Stimulated activated CD4-positive, alpha-beta T cell treated with anti-CD3 and anti-CD28 coated beads, TNF-alpha, amount 100 ng/mL, for 48 hours (primary cell): ENCODE results near the gene RAF1.
"Not testable (repeated sequence)": the region's sequence is repeated elsewhere in the genome, so short reads cannot be mapped to it uniquely, and the experiment has no call there.

Experiments
- DNase-seq, 3 donors: peaks; one replicate each; pipeline ENCODE4 v3.0.0-alpha.2; 2020; ENCODE audit warnings: low read depth in 3 of 3

RAF1 gene

GRCh38 chr3:12640853-12641252 lies 23.1 kb downstream of the RAF1 start:
- not testable (repeated sequence) for DNase-seq

- DNase-seq, result no peak
These were observed 25.8 kb downstream of the RAF1 start for GRCh38 chr3:12638105-12638504.

GRCh38 chr3:12633108-12633507 lies 30.8 kb downstream of the RAF1 start:
- no peak for DNase-seq

- no peak for DNase-seq
These were observed 31.4 kb downstream of the RAF1 start for GRCh38 chr3:12632523-12632922.

- not testable (repeated sequence) for DNase-seq
These were observed 33.1 kb downstream of the RAF1 start for GRCh38 chr3:12630843-12631242.

DNA sequence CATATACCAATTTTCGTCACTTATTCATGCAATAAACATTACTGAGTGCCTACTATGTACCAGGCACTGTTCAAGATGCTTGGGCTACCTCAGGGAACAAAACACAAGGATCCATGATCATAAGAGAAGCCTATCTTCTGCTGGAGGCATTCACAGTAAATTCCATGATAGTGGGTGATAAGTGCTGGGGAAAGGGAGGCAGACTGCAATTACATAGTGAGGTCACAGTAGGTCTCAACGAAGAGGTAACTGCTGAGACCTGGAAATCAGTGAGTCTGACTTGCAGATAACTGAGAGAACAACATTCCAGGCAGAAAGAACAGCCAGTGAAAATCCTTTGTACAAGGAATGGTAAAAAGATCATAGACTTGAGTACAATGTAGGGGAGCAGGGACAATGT lies 33.6 kb downstream of the RAF1 start:
- no peak for DNase-seq

DNA sequence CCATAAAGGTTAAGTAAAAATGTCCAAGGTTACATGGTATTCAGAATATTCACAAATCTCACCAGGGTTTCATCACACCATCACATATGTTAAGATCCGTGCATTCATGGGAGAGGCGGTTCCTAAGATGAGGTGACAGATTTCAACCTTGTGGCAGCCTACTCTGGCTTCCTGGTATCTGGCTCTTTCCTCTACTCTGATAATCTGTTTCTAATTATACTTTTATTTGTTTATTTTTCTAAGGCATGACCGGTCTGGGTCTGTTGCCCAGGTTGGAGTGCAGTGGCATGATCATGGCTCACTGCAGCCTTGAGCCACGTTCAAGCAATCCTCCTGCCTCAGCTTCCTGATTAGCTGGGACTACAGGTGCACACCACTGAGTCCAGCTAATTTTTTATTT lies 34.4 kb downstream of the RAF1 start:
- DNase-seq, result no peak

DNA sequence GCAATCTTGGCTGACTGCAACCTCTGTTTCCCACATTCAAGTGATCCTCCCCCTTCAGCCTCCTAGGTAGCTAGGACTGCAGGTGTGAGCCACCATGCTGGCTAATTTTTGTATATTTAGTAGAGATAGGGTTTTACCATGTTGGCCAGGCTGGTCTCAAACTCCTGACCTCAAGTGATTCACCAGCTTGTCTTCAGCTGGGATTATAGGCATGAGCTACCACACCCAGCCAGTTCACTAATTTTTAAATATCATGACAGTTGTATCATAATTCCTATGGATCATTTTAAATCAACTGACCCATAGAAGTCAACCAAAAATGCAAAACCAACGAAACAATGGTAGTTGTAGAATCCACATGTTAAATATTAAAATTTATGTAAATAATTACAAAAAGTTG lies 35.1 kb downstream of the RAF1 start:
- DNase-seq, result no peak

DNA sequence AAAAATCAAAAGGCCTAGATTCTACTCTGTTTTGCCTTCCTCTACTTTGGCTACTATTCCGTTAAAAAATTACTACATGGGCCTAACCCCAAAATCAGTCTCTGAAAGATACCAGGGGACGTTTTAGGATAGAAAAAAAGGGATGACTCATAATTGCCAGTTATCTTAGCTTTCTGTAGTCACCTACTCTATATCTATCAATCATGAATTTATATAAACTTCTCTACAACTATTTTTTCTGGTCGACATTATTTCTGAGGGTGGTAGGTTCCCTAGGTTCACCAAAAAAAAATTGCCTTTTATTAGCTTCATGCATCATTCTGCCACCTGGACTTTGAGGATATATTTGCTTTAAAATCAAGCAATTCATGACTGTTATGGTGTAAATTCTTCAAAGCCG lies 36.5 kb downstream of the RAF1 start:
- no peak for DNase-seq

GRCh38 chr3:12624964-12625363 lies 39.0 kb downstream of the RAF1 start:
- DNase-seq, result not testable (repeated sequence)

- no peak for DNase-seq
These were observed 39.9 kb downstream of the RAF1 start for GRCh38 chr3:12624056-12624455.

- no peak for DNase-seq
These were observed 41.6 kb downstream of the RAF1 start for GRCh38 chr3:12622335-12622734.

GRCh38 chr3:12620729-12621128 lies 43.2 kb downstream of the RAF1 start:
- DNase-seq, result no peak

GRCh38 chr3:12620305-12620704 lies 43.6 kb downstream of the RAF1 start:
- no peak for DNase-seq

- no peak for DNase-seq
These were observed 45.5 kb downstream of the RAF1 start for GRCh38 chr3:12618426-12618825.

GRCh38 chr3:12615266-12615665 lies 48.7 kb downstream of the RAF1 start:
- no peak for DNase-seq

- no peak for DNase-seq
These were observed 50.7 kb downstream of the RAF1 start for GRCh38 chr3:12613250-12613649.

DNA sequence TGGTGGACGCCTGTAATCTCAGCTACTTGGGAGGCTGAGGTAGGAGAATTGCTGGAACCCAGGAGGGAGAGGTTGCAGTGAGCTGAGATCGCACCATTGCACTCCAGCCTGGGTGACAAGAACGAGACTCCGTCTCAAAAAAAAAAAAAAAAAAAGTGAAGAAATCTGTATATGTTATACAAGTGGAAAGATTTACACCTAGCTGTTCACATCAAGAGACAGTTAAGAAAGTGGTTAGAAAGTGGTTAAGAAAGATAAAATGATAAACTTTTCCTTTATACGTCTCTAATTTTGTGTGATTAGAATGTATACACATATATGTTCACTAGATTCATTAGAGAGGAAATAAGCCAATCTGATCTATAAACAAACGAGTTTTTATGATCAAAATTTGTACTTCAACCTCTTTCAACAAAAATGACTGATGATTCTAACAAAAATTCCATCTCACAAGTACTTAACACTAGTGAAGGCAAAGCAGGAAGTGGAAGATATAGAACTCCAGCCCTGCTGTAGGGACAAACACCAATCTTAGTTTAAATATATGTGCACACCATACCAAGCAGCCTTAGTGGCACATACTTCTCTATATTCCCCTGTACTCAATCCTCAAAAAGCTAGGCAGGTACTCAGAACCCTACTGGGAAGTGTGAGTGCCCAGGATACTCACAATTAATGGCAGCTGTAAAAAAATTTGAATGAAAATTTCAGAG lies 51.2 kb downstream of the RAF1 start:
- no peak for DNase-seq

GRCh38 chr3:12611117-12611516 lies 52.8 kb downstream of the RAF1 start:
- DNase-seq, result no peak

DNA sequence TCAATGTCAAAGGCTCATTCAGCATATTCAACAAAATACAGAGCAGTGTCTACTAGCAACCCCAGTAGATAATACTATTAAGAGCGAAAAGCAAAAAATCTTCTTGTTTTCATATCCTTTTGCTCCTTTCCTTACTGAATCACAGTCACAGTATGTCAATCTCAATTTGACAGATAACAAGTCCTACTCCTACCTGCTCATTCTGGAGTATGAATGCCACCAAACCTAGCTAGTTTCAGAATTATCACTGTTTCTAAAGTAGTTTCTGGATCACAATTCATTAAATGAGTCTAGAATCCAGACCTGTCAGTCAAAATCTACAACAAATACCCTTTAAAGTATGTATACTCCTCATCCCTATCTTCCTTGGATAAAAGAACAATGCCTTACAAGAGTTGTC lies 55.5 kb downstream of the RAF1 start:
- no peak for DNase-seq

- no peak for DNase-seq
These were observed 59.9 kb downstream of the RAF1 start for GRCh38 chr3:12603969-12604368.

- no peak for DNase-seq
These were observed 62.8 kb downstream of the RAF1 start for GRCh38 chr3:12601072-12601471.

- no peak for DNase-seq
These were observed 65.0 kb downstream of the RAF1 start for GRCh38 chr3:12598890-12599289.

- DNase-seq, result no peak
These were observed 70.4 kb downstream of the RAF1 start for GRCh38 chr3:12593473-12593872.
